HG03342 (cell line): ENCODE measurements around the gene TTC24.

Experiments
- ATAC-seq: cut with Tn5 transposase; IDR thresholded peaks from one replicate; pipeline ENCODE4 v1.9.1; 2021; ENCODE audit warnings: mild to moderate bottlenecking, moderate library complexity; ENCODE audit not compliant: unreplicated experiment

The TTC24 gene

GRCh38 chr1:156553860-156554485 lies 25.6 kb upstream of the TTC24 start:
- ATAC-seq = no peak

- ATAC-seq = no peak
These were observed 24.6 kb upstream of the TTC24 start for GRCh38 chr1:156554971-156555370.

DNA sequence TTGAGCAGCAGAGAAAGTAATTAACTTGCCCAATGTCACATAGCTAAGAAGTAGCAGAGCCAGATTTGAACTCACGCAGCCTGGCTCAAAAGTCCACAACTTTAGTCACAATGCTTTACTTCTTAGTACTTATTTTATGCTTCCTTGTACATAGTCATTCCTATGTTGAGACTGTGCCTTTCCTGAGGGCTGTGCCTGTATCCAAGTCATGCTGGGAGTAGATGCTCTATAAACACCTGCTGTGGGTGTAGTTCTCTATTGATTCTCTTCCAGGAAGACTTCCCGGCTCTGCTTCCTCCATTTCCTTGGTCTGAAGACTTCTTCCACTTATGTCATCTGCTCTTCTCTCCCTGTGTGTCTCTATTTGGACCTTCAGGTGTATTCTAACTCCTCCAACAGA lies 23.8 kb upstream of the TTC24 start:
- no peak for ATAC-seq

DNA sequence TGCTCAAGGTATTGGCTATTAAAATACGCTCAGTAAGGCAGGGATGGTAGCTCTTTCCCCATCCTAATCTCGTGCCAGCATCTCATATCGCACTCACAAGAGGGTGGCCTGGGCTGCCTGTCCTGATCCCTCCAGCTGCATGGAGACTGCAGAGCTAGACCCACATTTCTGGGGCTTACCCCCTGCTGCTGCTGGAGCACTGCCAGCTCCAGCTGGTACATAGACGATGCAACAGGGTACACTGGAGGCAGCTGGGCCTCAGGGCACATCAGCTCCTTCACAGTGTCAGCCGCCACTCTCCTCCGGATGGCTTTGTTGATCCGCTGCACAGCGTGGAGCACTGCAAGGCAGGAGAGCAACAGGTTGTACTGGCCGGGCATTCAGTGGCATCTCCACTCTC lies 23.2 kb upstream of the TTC24 start:
- ATAC-seq = no peak

DNA sequence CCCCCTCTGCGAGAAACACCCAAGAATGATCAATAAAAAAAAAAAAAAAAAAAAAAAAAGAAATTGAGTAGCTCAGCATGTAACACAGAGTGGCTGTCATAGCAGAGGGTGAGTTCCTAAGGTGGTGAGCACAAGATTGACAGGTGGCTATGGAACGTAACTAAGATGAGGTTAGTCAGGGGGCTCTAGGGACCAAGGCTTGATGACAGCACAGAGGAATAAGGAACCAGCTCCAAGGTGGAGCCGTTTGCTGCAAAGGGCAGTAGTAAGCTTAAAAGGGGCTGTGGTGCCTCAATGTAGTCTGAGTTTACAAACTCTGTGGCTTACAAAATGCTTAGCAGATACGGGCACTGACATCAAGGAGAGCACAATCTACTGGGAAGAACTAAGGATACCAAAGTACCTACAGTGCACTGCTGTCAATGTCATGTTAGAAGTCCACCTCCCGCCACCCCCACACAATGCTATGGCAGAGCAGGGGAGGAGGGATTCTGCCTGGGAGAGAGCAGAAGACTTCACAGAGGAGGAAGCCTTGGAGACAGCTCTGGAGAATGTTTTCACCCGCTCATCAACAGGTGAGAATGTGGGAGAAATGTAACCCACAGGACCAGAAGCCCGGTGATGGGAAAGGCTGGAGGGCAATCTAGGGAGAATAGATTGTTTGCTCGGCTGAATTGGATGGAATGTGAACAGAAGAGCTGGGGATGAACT lies 20.3 kb upstream of the TTC24 start:
- ATAC-seq = no peak

GRCh38 chr1:156559797-156560385 lies 19.6 kb upstream of the TTC24 start:
- no peak for ATAC-seq

GRCh38 chr1:156560585-156561163 lies 18.8 kb upstream of the TTC24 start:
- no peak for ATAC-seq

GRCh38 chr1:156565519-156565918 lies 14.0 kb upstream of the TTC24 start:
- ATAC-seq = no peak

- ATAC-seq = no peak
These were observed 13.1 kb upstream of the TTC24 start for GRCh38 chr1:156566436-156566835.

DNA sequence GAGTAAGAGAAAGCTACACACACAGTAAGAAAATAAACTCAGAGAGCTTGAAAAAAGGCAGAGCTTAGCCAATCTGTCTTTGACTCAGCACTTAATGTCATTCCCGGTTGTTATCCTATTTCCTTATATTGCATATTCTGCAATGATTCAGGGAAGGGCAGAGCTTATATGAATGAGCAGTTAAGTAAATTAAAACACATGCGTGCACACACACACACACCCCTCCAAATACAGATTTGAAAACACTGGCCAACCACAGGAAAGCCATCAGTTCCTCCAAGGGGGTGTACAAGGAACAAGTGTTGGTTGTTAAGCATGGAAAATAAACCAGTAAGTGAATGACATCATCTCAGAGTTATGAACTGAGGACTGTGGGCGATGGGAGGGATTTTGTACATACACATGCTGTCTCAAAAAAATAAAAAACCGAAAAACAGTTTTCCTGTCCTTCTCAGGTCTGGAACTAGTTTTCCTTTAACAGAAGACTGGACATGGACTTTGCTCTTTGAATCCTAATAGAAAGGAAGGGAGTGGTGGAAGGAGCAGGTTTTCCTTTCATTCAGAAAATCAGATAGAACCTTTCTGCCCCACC lies 8.2 kb upstream of the TTC24 start:
- no peak for ATAC-seq

GRCh38 chr1:156571919-156572662 lies 7.4 kb upstream of the TTC24 start, which contains the start of gene IQGAP3:
Gene IQGAP3, minus strand, starts transcription at chr1:156572565. Its CDS starts 36 bp downstream, at chr1:156572529.
- ATAC-seq = peak; percentile 74

GRCh38 chr1:156572663-156573018 lies 6.9 kb upstream of the TTC24 start:
- ATAC-seq = no peak

DNA sequence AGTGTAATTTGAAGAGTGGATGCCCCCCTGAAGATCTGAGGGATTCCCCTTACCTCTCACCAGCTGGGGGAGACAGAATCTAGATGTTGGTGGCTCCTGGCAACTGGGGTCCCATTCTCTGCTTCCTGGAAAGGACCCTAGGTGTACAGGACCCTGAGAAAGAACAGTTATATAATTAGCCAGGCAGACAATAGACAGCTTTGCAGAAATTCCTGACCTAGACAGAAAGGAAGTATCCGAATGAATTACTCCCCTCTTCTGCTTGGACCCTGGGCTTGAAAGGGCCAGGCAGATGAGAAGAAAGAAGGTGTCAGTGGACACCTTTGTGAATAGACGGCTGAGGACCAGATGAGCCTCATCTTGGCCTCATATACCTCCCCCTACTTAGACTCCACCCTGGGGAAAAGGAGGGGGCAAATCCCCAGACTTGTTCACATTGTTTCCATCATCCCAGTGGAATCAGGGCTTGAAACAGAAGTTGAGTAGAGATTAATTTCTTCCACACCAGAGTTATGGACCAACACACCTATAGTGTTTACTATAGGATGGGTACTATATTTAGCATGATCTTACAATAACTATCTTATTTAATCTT lies 5.4 kb upstream of the TTC24 start:
- no peak for ATAC-seq

GRCh38 chr1:156577550-156577949 lies 2.0 kb upstream of the TTC24 start:
- no peak for ATAC-seq

GRCh38 chr1:156578055-156578454 lies 1.5 kb upstream of the TTC24 start:
- ATAC-seq = no peak

DNA sequence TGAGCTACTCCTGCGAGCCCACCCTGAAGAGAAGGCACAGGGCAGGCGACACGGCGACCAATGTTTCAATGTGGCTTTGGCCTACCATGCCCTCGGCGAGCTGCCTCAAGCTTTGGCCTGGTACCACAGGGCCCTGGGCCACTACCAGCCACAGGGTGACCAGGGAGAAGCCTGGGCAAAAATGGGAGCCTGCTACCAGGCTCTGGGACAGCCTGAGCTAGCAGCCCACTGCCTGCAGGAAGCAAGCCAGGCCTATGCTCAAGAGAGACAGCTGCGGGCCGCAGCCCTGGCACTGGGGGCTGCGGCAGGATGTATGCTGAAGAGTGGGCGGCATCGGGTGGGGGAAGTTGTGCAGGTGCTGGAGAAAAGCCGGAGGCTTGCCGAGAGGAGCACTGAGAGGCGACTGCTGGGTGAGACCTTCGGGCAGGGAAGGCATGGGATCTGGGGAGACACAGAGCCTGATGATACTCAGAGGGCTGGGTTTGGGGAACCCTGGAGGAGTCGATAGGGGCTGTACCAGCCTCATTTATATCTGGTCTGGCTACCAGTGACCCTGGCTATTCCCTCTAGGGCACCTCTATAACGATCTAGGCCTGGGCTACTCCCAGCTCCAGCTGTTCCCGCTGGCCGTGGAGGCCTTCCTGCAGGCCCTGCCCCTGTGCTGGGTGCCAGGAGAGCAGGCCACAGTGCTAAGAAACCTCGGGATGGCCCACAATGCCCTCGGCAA lies 2.3 kb downstream of the TTC24 start:
- ATAC-seq = no peak

DNA sequence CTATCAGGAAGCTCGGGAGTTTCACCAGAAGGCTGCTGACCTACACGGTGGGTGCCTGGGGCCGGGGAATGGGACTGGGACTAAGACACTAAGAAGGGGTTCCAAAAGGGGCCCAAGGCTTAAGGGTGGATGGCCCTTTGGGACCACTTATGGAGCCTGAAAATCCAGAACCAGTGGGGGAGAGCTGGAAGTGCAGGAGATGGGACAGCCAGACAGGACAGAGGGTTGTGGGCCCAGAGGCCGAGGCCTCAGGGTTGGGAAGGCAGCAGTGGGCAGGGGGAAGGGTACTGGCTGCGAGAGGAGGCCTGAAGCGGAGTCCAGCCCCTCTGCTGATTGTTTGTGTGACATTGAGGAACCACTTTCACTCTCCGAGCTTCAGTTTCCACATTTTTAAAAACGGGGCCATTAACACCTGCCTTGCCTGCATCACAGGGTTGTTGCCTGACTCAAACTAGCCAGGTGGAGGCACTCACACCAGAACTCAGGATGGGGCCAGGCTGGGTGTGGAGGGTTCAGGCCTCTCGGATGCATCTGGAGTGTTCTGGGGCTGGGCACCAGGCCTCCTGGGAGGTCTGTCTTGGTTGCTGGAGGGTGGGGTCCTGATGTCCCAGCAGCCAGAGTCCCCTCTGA lies 3.0 kb downstream of the TTC24 start:
- ATAC-seq = no peak

- no peak for ATAC-seq
These were observed 4.5 kb downstream of the TTC24 start for GRCh38 chr1:156583821-156584622.

DNA sequence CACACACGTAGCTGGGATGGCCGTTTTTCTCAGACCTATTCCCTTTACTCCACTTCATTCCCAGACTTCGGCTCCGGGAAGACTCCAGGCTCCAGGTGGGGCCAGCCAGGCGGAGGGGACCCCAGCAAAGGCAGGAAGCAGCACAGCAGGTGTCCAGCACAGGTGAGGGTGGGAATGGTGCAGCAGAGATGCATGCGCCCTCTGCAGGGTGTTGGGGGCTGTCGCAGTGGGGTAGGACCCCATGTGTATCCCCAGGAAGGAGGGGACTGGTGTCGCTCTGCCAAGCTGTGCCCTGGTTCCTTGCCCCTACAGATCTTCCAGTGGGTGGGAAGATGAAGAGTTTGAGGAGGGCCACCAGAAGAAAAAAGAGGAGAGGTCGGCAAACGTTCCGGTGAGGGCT lies 5.3 kb downstream of the TTC24 start:
- no peak for ATAC-seq
